ENCODE measurements around the gene NEK4. TPM values are rescaled to one million over a fixed set of nuclear protein-coding genes. Genes with fewer than 3 reads are reported as not detected.

The NEK4 gene
- total and polyA plus RNA-seq, 2 donors (not counting 1 experiment from before 2014, with no cell fraction given), result 9.0 to 33.8 TPM

- WGBS (ENCODE audit: insufficient coverage), result 65% methylated on average over 6 of the region's 8 CpGs
- peak overlapping the region; percentile 51 for H3K4me2 ChIP-seq (replicated peaks; ENCODE audit: low read depth, low read length, poor library complexity, severe bottlenecking)
Observed at GRCh38 chr3:52779837-52780585, 9.3 kb upstream of the NEK4 start.

More at GRCh38 chr3:52779837-52780585, 9.3 kb upstream of the NEK4 start:
- H3K27me3 ChIP-seq (replicated peaks in 1 of 4; ENCODE audit: control extremely low read depth in 1 of 4, control insufficient read depth in 3 of 4, insufficient read depth in 4 of 4, low read length in 3 of 4), result no peaks in the 10 kb centered on the region
- H3K79me2 ChIP-seq (ENCODE audit: control insufficient read depth, insufficient read depth, low read length), result no peaks in the 10 kb centered on the region
- peak overlapping the region; percentile 88 to 90 for H3K27ac ChIP-seq (ENCODE audit: low read length in 2 of 2)
- TF ChIP-seq CTCF (IDR thresholded peaks at IDR 0.05) (no peak), EZH2 (IDR thresholded peaks at IDR 0.05; ENCODE audit: borderline replicate concordance, insufficient read depth, low read depth, low read length, poor library complexity, severe bottlenecking) (no peak)
- Mint-ChIP-seq H3K27me3 (peaks cover 4% of the 10 kb centered on the region), H3K4me1 (peaks cover 14% of the 10 kb centered on the region), H3K4me3 (peak overlapping the region; percentile 18), H3K9me3 (ENCODE audit: insufficient read depth) (no peaks in the 10 kb centered on the region), H3K27ac (peak overlapping the region; percentile 91)
- DNase-seq (no peak), ATAC-seq (ENCODE audit: low read depth) (peak; percentile 6)
- no peaks in the 10 kb centered on the region for H3K36me3 ChIP-seq (replicated peaks in 1 of 2; ENCODE audit: control extremely low read depth in 1 of 2, control insufficient read depth in 1 of 2, extremely low read depth in 1 of 2, insufficient read depth in 2 of 2, low read length in 1 of 2)
- peaks cover 14 to 19% of the 10 kb centered on the region in 2 donors for H3K4me1 ChIP-seq (ENCODE audit: control insufficient read depth in 2 of 2, insufficient read depth in 2 of 2, low read length in 2 of 2)
- H3K4me3 ChIP-seq (ENCODE audit: control extremely low read depth in 1 of 5, extremely low read depth in 1 of 5, insufficient read depth in 1 of 5, low read depth in 2 of 5, low read length in 4 of 5), result no peak overlapping the region
- H3K9ac ChIP-seq (ENCODE audit: low read length), result no peak overlapping the region
- no peaks in the 10 kb centered on the region for H3K9me3 ChIP-seq (ENCODE audit: control extremely low read depth in 1 of 3, control insufficient read depth in 2 of 3, insufficient read depth in 1 of 3, low read length in 2 of 3)
- CTCF ChIA-PET, result interaction anchor here (0.6 to 1.4 kb wide), 3 partner anchors 9 to 559 kb away, joined by 3 to 8 read pairs (median 4); partner anchors contain the start of gene NEK4
- POLR2A ChIA-PET, result interaction anchor here (0.5 to 1.9 kb wide), 2 partner anchors 9 to 75 kb away, joined by 8 to 15 read pairs; partner anchors contain the start of gene NEK4
- no peaks in the 10 kb centered on the region for H4K20me1 ChIP-seq (ENCODE audit: control insufficient read depth, insufficient read depth, low read length, poor library complexity, severe bottlenecking)
- intact Hi-C loops (cut with micrococcal nuclease), result loop anchor here (1.0 kb wide), 1 partner anchor 9 kb away; no protein-coding TSS in a partner anchor
- H2AFZ ChIP-seq (ENCODE audit: insufficient read depth, low read depth, low read length, poor library complexity, severe bottlenecking), result peak overlapping the region; percentile 56

Measured in B cell (primary cell).